HG03159 (cell line): ENCODE measurements around the gene C19orf85.

Experiments
- ATAC-seq: cut with Tn5 transposase; IDR thresholded peaks from one replicate; pipeline ENCODE4 v1.9.1; 2021; ENCODE audit warnings: mild to moderate bottlenecking, moderate library complexity; ENCODE audit not compliant: unreplicated experiment

C19orf85 gene

GRCh38 chr19:55489711-55490477 is 25.3 kb upstream of the C19orf85 start:
- ATAC-seq, result no peak

- no peak for ATAC-seq
These were observed 24.6 kb upstream of the C19orf85 start for GRCh38 chr19:55488986-55489710.

GRCh38 chr19:55487924-55488687 is 23.6 kb upstream of the C19orf85 start, which contains the start of gene SSC5D:
SSC5D (plus strand) TSS chr19:55488436; CDS start chr19:55488590, 154 bp downstream.
- no peak for ATAC-seq

GRCh38 chr19:55486971-55487923 is 22.7 kb upstream of the C19orf85 start:
- ATAC-seq, result no peak

- ATAC-seq, result no peak
These were observed 21.8 kb upstream of the C19orf85 start for GRCh38 chr19:55486043-55486970.

- ATAC-seq, result no peak
These were observed 21.0 kb upstream of the C19orf85 start for GRCh38 chr19:55485439-55486011.

GRCh38 chr19:55484593-55485438 is 20.3 kb upstream of the C19orf85 start, which contains the start of gene NAT14:
NAT14 (plus strand) TSS chr19:55485188; CDS start chr19:55485709, 521 bp downstream.
- ATAC-seq, result peak; percentile 66

GRCh38 chr19:55483706-55484592 is 19.4 kb upstream of the C19orf85 start:
- ATAC-seq, result no peak

GRCh38 chr19:55482967-55483705 is 18.6 kb upstream of the C19orf85 start:
- ATAC-seq, result no peak

GRCh38 chr19:55482156-55482961 is 17.8 kb upstream of the C19orf85 start:
- no peak for ATAC-seq

GRCh38 chr19:55481794-55482155 is 17.2 kb upstream of the C19orf85 start:
- no peak for ATAC-seq

- no peak for ATAC-seq
These were observed 16.7 kb upstream of the C19orf85 start for GRCh38 chr19:55481148-55481793.

- ATAC-seq, result no peak
These were observed 15.1 kb upstream of the C19orf85 start for GRCh38 chr19:55479451-55480230.

GRCh38 chr19:55479045-55479444 is 14.5 kb upstream of the C19orf85 start:
- ATAC-seq, result no peak
